ENCODE data around the gene WFIKKN1. TPM values are rescaled to one million over a fixed set of nuclear protein-coding genes. Genes with fewer than 3 reads are reported as not detected.

Gene WFIKKN1
- total RNA-seq, 1 experiment from 2014 or later: 0.04 TPM

- no peak for DNase-seq
- H3K4me1 ChIP-seq: peaks cover 20% of the 10 kb centered on the region
- no peak overlapping the region for H3K27ac ChIP-seq
- H3K36me3 ChIP-seq: peaks cover 20% of the 10 kb centered on the region
- H3K4me3 ChIP-seq: peak overlapping the region; percentile 69
- H3K27me3 ChIP-seq: no peaks in the 10 kb centered on the region
- H3K9me3 ChIP-seq (replicated peaks): no peaks in the 10 kb centered on the region
These were observed 50.4 kb downstream of the WFIKKN1 start for GRCh38 chr16:680967-681745.

GRCh38 chr16:681746-682427 is 51.1 kb downstream of the WFIKKN1 start:
- Histone ChIP-seq H3K27ac (no peak overlapping the region), H3K36me3 (peaks cover 20% of the 10 kb centered on the region), H3K4me3 (peak overlapping the region; percentile 69; the same call in 1 of the 2 replicates), H3K27me3 (no peaks in the 10 kb centered on the region), H3K9me3 (replicated peaks) (no peaks in the 10 kb centered on the region), H3K4me1 (peaks cover 20% of the 10 kb centered on the region)
- peak; percentile 52 for DNase-seq

- H3K27me3 ChIP-seq: no peaks in the 10 kb centered on the region
- H3K4me3 ChIP-seq: no peak overlapping the region; the same call in 1 of the 2 replicates
- peaks cover 20% of the 10 kb centered on the region for H3K4me1 ChIP-seq
- no peaks in the 10 kb centered on the region for H3K9me3 ChIP-seq (replicated peaks)
- H3K27ac ChIP-seq: no peak overlapping the region
- H3K36me3 ChIP-seq: peaks cover 20% of the 10 kb centered on the region
- DNase-seq: no peak
These were observed 52.0 kb downstream of the WFIKKN1 start for GRCh38 chr16:682493-683395.

GRCh38 chr16:683396-684070 is 52.7 kb downstream of the WFIKKN1 start:
- Histone ChIP-seq H3K4me3 (peak overlapping the region; percentile 56), H3K9me3 (replicated peaks) (no peaks in the 10 kb centered on the region), H3K27ac (no peak overlapping the region), H3K4me1 (peaks cover 17% of the 10 kb centered on the region), H3K27me3 (no peaks in the 10 kb centered on the region), H3K36me3 (peaks cover 20% of the 10 kb centered on the region)
- DNase-seq: no peak

Other genes starting within 250 kb of the WFIKKN1 start
- 25.6 and 27.5 TPM in 2 replicates for gene PGAP6, start 249.0 kb upstream of the WFIKKN1 start, total RNA-seq (2014; rRNA removed; shearing (Covaris generic))
- 140 and 149 TPM in 2 replicates for gene NME4, start 233.8 kb upstream of the WFIKKN1 start, total RNA-seq (2014; rRNA removed; shearing (Covaris generic))
- 4.8 and 5.7 TPM in 2 replicates for gene DECR2, start 229.1 kb upstream of the WFIKKN1 start, total RNA-seq (2014; rRNA removed; shearing (Covaris generic))
- 28.6 and 30.2 TPM in 2 replicates for gene RAB11FIP3, start 205.3 kb upstream of the WFIKKN1 start, total RNA-seq (2014; rRNA removed; shearing (Covaris generic))
- gene CAPN15, start 103.3 kb upstream of the WFIKKN1 start, total RNA-seq (2014; rRNA removed; shearing (Covaris generic)): 48.8 and 54.0 TPM in 2 replicates
- gene PRR35, start 70.6 kb upstream of the WFIKKN1 start, total RNA-seq (2014; rRNA removed; shearing (Covaris generic)): not detected in 2 replicates
- gene NHLRC4, start 64.0 kb upstream of the WFIKKN1 start, total RNA-seq (2014; rRNA removed; shearing (Covaris generic)): 0.08 TPM in 1 of 2 replicates, not detected in the other
- gene PIGQ, start 61.0 kb upstream of the WFIKKN1 start, total RNA-seq (2014; rRNA removed; shearing (Covaris generic)): 20.9 and 24.4 TPM in 2 replicates
- gene RAB40C, start 40.9 kb upstream of the WFIKKN1 start, total RNA-seq (2014; rRNA removed; shearing (Covaris generic)): 13.2 and 14.4 TPM in 2 replicates
- 60.9 and 72.6 TPM in 2 replicates for gene METTL26, start 5.3 kb downstream of the WFIKKN1 start, total RNA-seq (2014; rRNA removed; shearing (Covaris generic))
- 3.3 and 4.6 TPM in 2 replicates for gene MCRIP2, start 10.8 kb downstream of the WFIKKN1 start, total RNA-seq (2014; rRNA removed; shearing (Covaris generic))
- gene WDR90, start 18.4 kb downstream of the WFIKKN1 start, total RNA-seq (2014; rRNA removed; shearing (Covaris generic)): 10.5 and 18.3 TPM in 2 replicates
- gene RHOT2, start 37.1 kb downstream of the WFIKKN1 start, total RNA-seq (2014; rRNA removed; shearing (Covaris generic)): 41.0 and 66.2 TPM in 2 replicates
- gene RHBDL1, start 44.7 kb downstream of the WFIKKN1 start, total RNA-seq (2014; rRNA removed; shearing (Covaris generic)): 0.94 and 2.5 TPM in 2 replicates
- 46.0 and 49.2 TPM in 2 replicates for gene STUB1, start 49.4 kb downstream of the WFIKKN1 start, total RNA-seq (2014; rRNA removed; shearing (Covaris generic))
- 22.7 and 23.4 TPM in 2 replicates for gene JMJD8, start 53.3 kb downstream of the WFIKKN1 start, total RNA-seq (2014; rRNA removed; shearing (Covaris generic))
- 5.6 and 6.2 TPM in 2 replicates for gene WDR24, start 59.4 kb downstream of the WFIKKN1 start, total RNA-seq (2014; rRNA removed; shearing (Covaris generic))
- gene FBXL16, start 74.8 kb downstream of the WFIKKN1 start, total RNA-seq (2014; rRNA removed; shearing (Covaris generic)): 1.7 and 1.8 TPM in 2 replicates
- gene METRN, start 84.1 kb downstream of the WFIKKN1 start, total RNA-seq (2014; rRNA removed; shearing (Covaris generic)): 61.7 and 77.6 TPM in 2 replicates
- 11.4 and 11.7 TPM in 2 replicates for gene ANTKMT, start 90.2 kb downstream of the WFIKKN1 start, total RNA-seq (2014; rRNA removed; shearing (Covaris generic))
- gene CCDC78, start 95.5 kb downstream of the WFIKKN1 start, total RNA-seq (2014; rRNA removed; shearing (Covaris generic)): 4.5 and 5.0 TPM in 2 replicates
- 6.0 and 8.9 TPM in 2 replicates for gene HAGHL, start 96.1 kb downstream of the WFIKKN1 start, total RNA-seq (2014; rRNA removed; shearing (Covaris generic))
- gene CIAO3, start 110.0 kb downstream of the WFIKKN1 start, total RNA-seq (2014; rRNA removed; shearing (Covaris generic)): 30.2 and 31.5 TPM in 2 replicates
- gene MSLN, start 129.7 kb downstream of the WFIKKN1 start, total RNA-seq (2014; rRNA removed; shearing (Covaris generic)): not detected in 2 replicates
- gene RPUSD1, start 157.4 kb downstream of the WFIKKN1 start, total RNA-seq (2014; rRNA removed; shearing (Covaris generic)): 35.5 and 38.7 TPM in 2 replicates
- 34.5 and 46.0 TPM in 2 replicates for gene CHTF18, start 157.6 kb downstream of the WFIKKN1 start, total RNA-seq (2014; rRNA removed; shearing (Covaris generic))
- gene GNG13, start 169.7 kb downstream of the WFIKKN1 start, total RNA-seq (2014; rRNA removed; shearing (Covaris generic)): not detected in 2 replicates

Data from SJCRH30 (cell line).